ENCODE results near the gene ZNF277. TPM values are rescaled to one million over a fixed set of nuclear protein-coding genes. Genes with fewer than 3 reads are reported as not detected.

The ZNF277 gene
- total and polyA plus RNA-seq, 2 experiments from 2014 or later: 10.0 to 34.6 TPM

DNA sequence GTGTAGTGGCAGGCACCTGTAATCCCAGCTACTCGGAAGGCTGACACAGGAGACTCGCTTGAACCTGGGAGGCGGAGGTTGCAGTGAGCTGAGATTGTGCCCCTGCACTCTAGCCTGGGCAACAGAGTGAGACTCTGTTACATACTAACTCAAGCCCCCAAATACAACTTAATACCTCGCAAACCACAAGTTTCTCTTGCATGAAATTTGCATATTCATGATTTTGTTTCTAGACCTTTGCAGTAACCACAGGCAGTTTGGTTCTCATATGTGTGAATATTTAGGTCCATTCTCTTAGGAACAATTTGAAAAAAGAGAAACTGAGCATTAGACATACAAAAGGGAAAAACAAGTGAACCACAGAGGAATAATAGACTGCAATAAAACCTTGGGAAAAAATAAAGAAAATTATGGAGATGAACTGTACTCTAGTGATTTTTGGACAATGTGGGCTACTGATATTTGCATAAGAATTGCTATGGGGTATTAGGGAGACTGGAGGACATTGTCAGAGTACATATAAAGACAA lies 77.0 kb downstream of the ZNF277 start:
- Histone ChIP-seq H3K79me2 (peaks cover 16% of the 10 kb centered on the region), H3K27ac (no peak overlapping the region), H3K27me3 (no peaks in the 10 kb centered on the region), H3K9me2 (replicated peaks; ENCODE audit: insufficient read depth) (no peaks in the 10 kb centered on the region), H3K4me3 (no peak overlapping the region), H3K9me3 (ENCODE audit: low read depth) (no peaks in the 10 kb centered on the region), H3K36me3 (replicated peaks; ENCODE audit: insufficient read depth, low read depth) (no peaks in the 10 kb centered on the region), H3K4me1 (ENCODE audit: insufficient read depth) (no peaks in the 10 kb centered on the region), H4K20me1 (ENCODE audit: insufficient read depth, poor library complexity, severe bottlenecking) (no peaks in the 10 kb centered on the region), H2AFZ (no peak overlapping the region), H3K4me2 (no peak overlapping the region)
- TF ChIP-seq EZH2 (IDR thresholded peaks at IDR 0.05; ENCODE audit: borderline replicate concordance): no peak
- TF ChIP-seq, protein P1, sequence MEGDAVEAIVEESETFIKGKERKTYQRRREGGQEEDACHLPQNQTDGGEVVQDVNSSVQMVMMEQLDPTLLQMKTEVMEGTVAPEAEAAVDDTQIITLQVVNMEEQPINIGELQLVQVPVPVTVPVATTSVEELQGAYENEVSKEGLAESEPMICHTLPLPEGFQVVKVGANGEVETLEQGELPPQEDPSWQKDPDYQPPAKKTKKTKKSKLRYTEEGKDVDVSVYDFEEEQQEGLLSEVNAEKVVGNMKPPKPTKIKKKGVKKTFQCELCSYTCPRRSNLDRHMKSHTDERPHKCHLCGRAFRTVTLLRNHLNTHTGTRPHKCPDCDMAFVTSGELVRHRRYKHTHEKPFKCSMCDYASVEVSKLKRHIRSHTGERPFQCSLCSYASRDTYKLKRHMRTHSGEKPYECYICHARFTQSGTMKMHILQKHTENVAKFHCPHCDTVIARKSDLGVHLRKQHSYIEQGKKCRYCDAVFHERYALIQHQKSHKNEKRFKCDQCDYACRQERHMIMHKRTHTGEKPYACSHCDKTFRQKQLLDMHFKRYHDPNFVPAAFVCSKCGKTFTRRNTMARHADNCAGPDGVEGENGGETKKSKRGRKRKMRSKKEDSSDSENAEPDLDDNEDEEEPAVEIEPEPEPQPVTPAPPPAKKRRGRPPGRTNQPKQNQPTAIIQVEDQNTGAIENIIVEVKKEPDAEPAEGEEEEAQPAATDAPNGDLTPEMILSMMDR (IDR thresholded peaks at IDR 0.05; ENCODE audit: poor library complexity): no peak
- no peak for TF ChIP-seq EZH2phosphoT487 (IDR thresholded peaks at IDR 0.05; ENCODE audit: low read depth, severe bottlenecking, unreplicated experiment)
- DNase-seq (ENCODE audit: low spot score): no peak
- WGBS (ENCODE audit: low lambda C conversion rate, missing lambda C conversion rate): 99% methylated on average over 4 of the region's 4 CpGs

DNA sequence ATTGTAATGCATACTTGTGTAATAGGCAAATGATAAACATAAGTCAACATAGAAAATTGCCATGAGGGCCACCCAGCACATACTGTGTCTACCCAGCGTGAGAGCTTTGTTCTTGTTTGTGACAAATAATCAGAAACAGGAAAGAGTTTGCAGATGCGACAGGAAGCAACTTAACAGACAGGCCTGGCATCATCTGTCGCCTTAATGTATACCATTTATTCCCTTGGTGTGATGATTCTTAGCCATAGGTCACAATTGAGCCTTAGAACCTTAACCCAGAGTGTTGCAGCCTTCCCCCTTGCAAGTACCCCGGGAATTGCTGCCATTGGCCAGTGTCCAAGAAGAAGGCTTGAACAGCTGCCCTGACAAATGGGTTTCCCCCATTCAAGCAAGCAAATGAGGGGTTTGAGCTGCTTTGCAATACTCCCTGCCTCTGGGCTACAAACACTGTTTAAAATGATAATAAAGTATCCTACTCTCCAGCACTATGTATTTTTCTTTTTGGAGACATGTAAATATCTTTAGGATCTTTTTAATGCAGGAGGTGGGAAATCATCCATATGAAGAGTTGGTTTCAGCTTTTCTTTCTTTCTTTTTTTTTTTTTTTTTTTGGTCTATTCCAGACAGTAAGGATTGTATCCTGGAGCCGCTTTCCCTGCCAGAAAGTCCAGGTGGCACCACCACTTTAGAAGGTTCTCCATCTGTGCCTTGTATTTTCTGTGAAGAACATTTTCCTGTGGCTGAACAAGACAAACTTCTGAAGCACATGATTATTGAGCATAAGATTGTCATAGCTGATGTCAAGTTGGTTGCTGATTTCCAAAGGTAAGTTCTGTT lies 80.0 kb downstream of the ZNF277 start:
- H3K4me3 ChIP-seq: no peak overlapping the region
- no peak overlapping the region for H3K4me2 ChIP-seq
- H3K9me2 ChIP-seq (replicated peaks; ENCODE audit: insufficient read depth): no peaks in the 10 kb centered on the region
- H3K27me3 ChIP-seq: no peaks in the 10 kb centered on the region
- no peaks in the 10 kb centered on the region for H3K9me3 ChIP-seq (ENCODE audit: low read depth)
- TF ChIP-seq EZH2phosphoT487 (IDR thresholded peaks at IDR 0.05; ENCODE audit: low read depth, severe bottlenecking, unreplicated experiment) (no peak), EZH2 (IDR thresholded peaks at IDR 0.05; ENCODE audit: borderline replicate concordance) (no peak)
- TF ChIP-seq, protein P1 (IDR thresholded peaks at IDR 0.05; ENCODE audit: poor library complexity): no peak
- H2AFZ ChIP-seq: no peak overlapping the region
- no peak for DNase-seq (ENCODE audit: low spot score)
- peaks cover 7% of the 10 kb centered on the region for H3K79me2 ChIP-seq
- H3K27ac ChIP-seq: no peak overlapping the region
- no peaks in the 10 kb centered on the region for H3K36me3 ChIP-seq (replicated peaks; ENCODE audit: insufficient read depth, low read depth)
- no peaks in the 10 kb centered on the region for H4K20me1 ChIP-seq (ENCODE audit: insufficient read depth, poor library complexity, severe bottlenecking)
- WGBS (ENCODE audit: low lambda C conversion rate, missing lambda C conversion rate): 73% methylated on average over 5 of the region's 5 CpGs
- H3K4me1 ChIP-seq (ENCODE audit: insufficient read depth): no peaks in the 10 kb centered on the region

DNA sequence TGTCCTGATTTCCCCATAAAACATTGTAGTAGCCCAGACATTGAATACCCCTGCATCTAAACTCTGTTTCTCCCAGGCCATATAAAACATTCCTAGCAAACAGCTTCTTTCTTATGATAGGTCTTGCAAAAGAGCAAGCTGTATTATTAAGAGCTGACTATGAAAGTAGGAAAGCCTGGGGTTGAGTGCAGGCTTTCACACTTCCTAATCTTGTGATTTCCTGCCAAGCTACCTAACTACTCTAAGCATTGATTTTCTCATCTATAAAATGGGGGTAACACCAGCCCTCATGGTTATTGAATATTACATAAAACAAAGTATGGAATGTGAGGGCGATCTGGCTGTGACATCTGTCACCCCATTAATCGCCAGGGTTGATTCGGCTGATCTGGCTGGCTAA lies 81.8 kb downstream of the ZNF277 start:
- no peak for DNase-seq (ENCODE audit: low spot score)
- WGBS (ENCODE audit: low lambda C conversion rate, missing lambda C conversion rate): 96% methylated on average over 3 of the region's 3 CpGs
- Histone ChIP-seq H3K36me3 (replicated peaks; ENCODE audit: insufficient read depth, low read depth) (no peaks in the 10 kb centered on the region), H4K20me1 (ENCODE audit: insufficient read depth, poor library complexity, severe bottlenecking) (no peaks in the 10 kb centered on the region), H2AFZ (no peak overlapping the region), H3K9me2 (replicated peaks; ENCODE audit: insufficient read depth) (no peaks in the 10 kb centered on the region), H3K4me2 (no peak overlapping the region), H3K79me2 (peaks cover 4% of the 10 kb centered on the region), H3K27ac (no peak overlapping the region), H3K9me3 (ENCODE audit: low read depth) (no peaks in the 10 kb centered on the region), H3K27me3 (no peaks in the 10 kb centered on the region), H3K4me3 (no peak overlapping the region), H3K4me1 (ENCODE audit: insufficient read depth) (no peaks in the 10 kb centered on the region)
- no peak for TF ChIP-seq EZH2 (IDR thresholded peaks at IDR 0.05; ENCODE audit: borderline replicate concordance)
- TF ChIP-seq, protein P1 (IDR thresholded peaks at IDR 0.05; ENCODE audit: poor library complexity): no peak
- TF ChIP-seq EZH2phosphoT487 (IDR thresholded peaks at IDR 0.05; ENCODE audit: low read depth, severe bottlenecking, unreplicated experiment): no peak

Data from hepatocyte (in vitro differentiated cells).